T-helper 22 cell (primary cell): ENCODE data around the gene EFCAB13.

Experiments used
- DNase-seq: peaks from one replicate; pipeline ENCODE4 v3.0.0-alpha.2; 2020; ENCODE audit warnings: low read depth

EFCAB13 gene

DNA sequence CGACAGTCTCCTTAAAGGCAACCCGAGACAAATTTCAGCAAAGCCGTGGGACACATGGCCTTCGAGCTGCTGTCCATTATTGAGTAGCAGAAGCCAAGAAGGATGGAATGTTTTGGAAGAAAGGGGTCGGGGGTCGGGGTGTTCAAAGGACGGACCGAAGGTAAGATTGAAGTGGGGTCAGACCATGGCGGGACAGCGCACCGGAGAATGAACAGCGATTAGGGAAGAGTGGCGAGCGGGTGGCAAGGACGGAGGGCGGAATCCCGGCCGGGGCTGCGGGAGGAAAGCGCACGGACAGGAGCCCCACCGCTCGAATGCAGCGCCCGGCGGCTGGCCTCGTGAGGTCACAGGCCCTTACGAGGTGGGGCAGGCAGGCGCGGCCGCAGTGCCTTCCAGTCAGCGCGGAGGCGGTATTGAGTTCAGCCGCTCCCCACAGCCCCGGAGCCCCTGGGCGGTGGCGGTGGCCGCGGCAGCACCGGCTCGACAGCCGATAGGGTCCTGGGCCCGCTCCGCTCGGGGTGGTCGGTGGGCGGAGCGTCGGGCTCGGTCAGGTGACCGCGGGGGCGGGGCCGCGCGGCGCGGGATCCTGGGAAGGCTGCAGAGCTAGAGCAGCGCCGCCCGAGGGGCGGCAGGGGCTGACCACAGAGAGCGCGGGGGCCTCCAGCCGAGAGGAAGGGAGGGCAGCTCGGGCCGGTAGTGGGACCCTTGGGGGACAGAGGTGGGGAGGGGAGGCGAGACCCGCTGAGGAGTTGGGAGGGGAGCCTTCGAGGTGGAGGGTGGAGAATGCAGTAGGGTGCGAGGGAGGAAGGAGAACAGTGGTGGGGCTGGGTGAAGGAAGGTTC is at the start of gene EFCAB13:
Gene EFCAB13 (plus strand): TSS at position 574 of the 842 bp plus-strand sequence. CDS start 4,399 bp downstream, outside the sequence.
- peak; percentile 64 for DNase-seq

- no peak for DNase-seq
These were observed 49.3 kb upstream of the EFCAB13 start for GRCh38 chr17:47274319-47275069.

DNA sequence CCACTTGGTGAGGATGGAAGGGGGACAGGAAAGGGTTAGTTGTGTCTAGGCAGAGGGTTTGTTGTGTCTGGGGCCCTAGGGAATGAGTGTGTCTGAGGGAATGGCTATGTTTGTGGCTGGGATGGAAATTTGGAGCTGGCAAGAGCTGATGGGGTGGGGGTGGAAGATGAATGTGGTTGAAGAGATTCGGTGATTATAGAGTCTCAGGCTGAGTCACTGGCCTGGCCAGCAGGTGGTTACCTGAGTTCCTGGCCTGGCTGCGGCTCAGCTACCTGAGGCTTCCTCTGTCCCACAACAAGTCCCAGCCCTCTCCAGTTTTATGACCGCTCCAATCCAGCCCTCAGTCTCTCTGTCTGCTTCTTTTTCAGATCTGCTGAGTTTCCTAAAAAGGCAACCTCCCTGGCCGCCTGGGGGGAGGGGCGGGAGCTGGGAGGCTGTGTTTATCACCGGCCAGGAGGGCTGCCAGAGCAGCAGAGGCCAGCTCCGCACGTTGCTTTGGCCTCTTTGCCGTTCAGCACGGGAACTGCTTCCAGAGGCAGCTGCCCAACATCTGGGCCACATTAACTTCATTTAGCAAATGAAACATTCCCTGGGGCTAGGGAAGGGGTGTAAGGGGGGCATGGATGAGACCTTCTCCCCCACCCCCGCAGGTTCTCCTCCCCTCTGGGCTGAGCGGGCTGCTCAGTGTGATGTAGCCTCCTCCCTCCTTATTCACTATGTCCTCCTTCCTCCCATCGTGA is 48.3 kb upstream of the EFCAB13 start:
- DNase-seq, result no peak

DNA sequence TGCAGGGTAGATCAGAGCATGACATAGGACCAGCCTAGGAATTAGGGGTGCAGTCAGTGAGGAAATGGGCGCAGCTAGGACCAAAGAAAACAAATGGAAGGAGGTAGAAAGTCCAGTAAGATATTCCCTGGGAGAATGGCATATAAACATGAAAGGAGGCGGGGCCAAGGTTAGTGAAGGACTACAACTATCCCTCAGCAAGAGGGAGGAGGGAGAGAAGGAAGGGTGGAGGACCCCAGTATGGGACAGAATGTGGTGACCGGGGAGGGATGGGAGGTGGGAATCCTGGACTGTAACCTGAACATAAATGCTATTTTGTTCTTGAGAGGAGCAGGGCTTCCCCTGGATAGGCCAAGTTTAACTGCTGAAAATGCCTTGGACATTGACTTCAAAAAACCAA is 47.3 kb upstream of the EFCAB13 start:
- no peak for DNase-seq

DNA sequence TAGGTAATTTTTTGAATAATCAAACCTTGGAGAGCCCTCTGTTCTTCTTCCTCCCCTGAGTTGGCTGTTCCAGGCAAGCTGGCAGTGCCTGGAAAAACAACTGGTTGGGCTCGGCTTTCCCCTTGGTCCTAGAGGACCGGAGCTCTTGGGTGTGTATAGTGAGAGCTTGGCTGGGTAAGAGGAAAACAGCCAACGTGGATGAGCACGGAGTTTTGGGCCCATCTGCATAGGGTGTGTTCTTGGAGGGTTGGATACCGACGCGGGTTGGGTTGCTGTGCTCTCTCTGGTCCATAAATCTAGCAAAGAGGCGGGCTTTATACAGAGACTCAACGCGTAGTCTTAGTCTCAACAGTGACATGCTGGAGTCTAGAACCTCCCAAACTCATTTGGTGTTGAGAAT is 46.9 kb upstream of the EFCAB13 start:
- no peak for DNase-seq

GRCh38 chr17:47277921-47278320 is 45.8 kb upstream of the EFCAB13 start:
- no peak for DNase-seq

DNA sequence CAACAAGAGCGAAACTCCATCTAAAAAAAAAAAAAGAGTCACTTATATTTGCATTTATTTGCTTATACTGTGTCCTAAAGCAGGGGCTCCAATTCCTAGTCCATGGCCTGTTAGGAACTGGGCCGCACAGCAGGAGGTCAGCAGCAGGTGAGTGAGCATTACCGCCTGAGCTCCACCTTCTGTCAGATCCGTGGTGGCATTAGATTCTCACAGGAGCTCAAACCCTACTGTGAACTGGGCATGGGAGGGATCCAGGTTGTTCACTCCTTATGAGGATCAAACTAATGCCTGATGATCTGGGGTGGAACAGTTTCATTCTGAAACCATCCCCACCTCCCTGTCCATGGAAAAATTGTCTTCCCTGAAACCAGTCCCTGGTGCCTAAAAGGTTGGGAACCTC is 45.2 kb upstream of the EFCAB13 start:
- DNase-seq, result no peak

DNA sequence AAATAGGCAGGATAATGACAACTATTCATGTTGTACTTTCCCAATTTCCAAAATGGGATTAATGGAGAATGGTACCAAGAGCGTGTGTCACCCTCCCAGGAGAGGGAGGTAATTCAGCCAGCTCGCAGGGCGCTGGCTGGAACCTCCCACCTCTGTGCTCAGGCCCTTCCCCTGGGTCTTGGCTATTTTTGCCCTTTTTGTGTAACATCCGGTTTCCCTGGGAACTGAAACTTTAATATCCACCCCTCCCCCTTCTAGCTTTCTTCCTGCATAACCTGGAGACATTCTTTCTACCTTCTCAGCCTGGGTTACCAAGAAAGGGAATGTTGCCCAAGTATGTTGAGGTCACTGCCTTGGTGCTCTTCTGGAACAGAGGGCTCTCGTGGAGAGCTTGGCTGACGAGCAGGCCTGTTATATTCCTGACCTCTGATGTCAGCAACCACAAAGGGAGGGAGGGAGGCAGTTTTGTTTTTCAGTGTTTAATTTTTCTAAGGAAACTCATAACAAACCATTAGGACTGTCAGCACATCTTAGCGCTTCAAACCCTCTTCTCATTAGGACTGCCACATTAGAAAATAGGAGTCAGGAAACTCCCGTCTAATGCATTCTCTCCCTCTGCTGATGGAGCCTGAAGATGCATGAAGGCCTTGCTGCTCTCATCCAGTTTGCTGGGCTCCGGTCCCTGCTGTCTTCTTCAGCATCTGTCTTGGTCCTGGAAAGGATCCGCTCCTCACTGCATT is 44.5 kb upstream of the EFCAB13 start:
- no peak for DNase-seq

DNA sequence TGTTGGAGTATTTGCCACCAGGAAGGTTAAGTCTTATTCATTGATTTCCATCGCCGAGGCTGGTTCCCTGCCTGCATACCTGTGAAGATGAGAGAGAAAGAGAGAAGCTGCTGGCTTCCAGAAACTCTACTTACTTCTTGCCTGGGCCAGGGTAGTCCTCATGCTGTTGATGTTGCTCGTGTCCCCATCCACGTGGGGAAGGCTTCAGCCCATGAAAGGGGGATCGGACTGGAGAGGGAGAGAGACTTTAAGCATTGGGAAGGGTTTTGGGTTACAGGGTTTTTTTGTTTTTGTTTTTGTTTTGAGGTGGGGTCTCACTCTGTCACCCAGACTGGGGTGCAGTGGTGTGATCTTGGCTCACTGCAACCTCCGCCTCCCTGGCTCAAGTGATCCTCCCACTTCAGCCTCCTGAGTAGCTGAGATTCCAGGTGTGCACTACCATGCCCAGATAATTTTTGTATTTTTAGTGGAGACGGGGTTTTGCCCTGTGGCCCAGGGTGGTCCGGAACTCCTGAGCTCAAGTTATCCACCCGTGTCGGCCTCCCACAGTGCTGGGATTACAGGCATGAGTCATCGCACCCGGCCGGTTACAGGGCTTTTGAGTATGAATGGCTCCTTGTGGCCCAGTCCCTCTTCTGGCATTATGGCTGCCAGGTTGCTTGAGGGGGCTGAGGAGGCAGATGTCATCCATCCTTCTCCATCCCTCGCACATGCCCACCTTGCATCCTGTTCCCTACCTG is 43.5 kb upstream of the EFCAB13 start:
- no peak for DNase-seq

DNA sequence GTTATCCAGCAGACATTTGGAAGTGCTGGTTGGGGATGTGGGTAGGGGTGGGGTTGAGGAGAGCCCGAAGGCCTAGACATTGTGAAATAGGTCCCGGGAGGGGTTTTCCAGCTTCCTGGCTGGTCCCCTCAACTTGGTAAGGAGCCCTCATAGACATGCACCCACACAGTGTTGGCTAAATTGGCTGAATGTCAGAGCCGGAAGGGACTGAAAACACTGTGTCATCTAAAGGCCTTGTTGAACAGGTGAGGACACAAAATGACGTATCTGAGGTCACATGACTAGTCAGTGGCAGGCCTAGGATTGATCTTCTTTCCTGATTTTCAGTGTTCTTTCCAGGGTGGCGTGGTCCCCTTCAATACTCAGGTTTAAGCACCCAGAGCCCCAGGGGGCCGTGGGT is 42.5 kb upstream of the EFCAB13 start:
- no peak for DNase-seq

DNA sequence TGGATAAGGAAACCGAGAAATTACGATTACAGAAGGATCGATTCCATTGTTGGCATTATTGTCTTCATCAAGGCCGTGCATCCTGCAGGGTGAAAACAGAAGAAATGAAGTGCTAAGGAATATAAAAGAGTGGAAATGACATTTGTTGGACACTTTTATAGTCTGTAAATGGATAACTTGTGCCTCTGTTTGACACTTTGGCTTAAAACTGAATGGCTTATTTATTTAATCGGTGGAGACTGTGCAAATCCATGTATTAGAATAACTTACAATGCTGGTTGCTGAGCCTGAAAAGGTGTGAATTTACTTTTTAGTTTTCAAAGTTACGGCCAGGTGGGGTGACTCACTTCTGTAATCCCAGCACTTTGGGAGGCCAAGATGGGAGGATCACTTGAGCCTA is 38.8 kb upstream of the EFCAB13 start:
- DNase-seq, result no peak

DNA sequence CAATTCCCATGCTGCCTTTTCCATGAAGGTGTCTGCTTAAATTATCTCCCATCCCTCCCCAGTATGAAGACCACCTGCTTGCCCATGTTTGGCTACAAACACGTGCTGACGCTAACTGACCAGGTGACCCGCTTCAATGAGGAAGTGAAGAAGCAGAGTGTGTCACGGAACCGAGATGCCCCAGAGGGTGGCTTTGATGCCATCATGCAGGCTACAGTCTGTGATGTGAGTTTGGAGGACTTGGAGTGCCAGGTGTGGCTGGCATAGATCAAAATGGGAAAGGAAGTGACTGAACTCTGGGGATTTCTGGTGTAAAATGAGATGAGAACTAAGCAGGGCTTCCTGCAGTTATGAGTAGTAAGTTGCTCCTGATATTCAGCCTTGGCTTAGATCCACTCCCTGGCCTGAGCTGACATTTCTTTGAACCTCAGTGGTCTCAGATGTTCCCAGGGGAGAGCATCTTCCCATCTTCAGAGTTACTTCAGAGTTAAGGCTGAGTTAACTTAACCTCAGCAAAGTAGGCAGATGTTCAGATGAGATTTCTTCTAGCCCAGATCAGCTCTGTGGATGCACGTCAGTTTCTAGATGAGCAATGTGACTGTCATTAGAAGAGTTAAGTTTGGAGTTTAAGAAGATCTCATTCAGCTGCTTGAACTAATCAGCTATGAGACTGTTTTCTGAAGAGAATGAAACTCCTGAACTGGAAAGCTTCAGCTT is 37.4 kb upstream of the EFCAB13 start:
- no peak for DNase-seq

- DNase-seq, result no peak
These were observed 36.7 kb upstream of the EFCAB13 start for GRCh38 chr17:47287068-47287467.

- no peak for DNase-seq
These were observed 36.1 kb upstream of the EFCAB13 start for GRCh38 chr17:47287639-47288038.

GRCh38 chr17:47288531-47289116 is 35.1 kb upstream of the EFCAB13 start:
- DNase-seq, result no peak

- no peak for DNase-seq
These were observed 34.5 kb upstream of the EFCAB13 start for GRCh38 chr17:47289302-47289701.

- no peak for DNase-seq
These were observed 32.9 kb upstream of the EFCAB13 start for GRCh38 chr17:47290870-47291241.

GRCh38 chr17:47291242-47291873 is 32.4 kb upstream of the EFCAB13 start:
- no peak for DNase-seq

DNA sequence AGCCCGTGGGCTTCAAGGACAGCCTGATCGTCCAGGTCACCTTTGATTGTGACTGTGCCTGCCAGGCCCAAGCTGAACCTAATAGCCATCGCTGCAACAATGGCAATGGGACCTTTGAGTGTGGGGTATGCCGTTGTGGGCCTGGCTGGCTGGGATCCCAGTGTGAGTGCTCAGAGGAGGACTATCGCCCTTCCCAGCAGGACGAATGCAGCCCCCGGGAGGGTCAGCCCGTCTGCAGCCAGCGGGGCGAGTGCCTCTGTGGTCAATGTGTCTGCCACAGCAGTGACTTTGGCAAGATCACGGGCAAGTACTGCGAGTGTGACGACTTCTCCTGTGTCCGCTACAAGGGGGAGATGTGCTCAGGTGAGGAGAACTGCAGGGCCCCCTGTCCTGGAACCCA is 31.5 kb upstream of the EFCAB13 start:
- no peak for DNase-seq
